Femur (tissue), 1 donor: Measurements from ENCODE around the gene TASL.
"Not testable (repeated sequence)": the region's sequence is repeated elsewhere in the genome, so short reads cannot be mapped to it uniquely, and the experiment has no call there.

Experiments
- DNase-seq: peaks from one replicate; pipeline ENCODE4 v3.0.0-alpha.2; 2017

The TASL gene

GRCh38 chrX:30577362-30577991 lies at the start of gene TASL:
Gene TASL, minus strand, starts transcription at chrX:30577766. Its CDS starts 17,411 bp downstream, at chrX:30560355.
- DNase-seq = no peak

DNA sequence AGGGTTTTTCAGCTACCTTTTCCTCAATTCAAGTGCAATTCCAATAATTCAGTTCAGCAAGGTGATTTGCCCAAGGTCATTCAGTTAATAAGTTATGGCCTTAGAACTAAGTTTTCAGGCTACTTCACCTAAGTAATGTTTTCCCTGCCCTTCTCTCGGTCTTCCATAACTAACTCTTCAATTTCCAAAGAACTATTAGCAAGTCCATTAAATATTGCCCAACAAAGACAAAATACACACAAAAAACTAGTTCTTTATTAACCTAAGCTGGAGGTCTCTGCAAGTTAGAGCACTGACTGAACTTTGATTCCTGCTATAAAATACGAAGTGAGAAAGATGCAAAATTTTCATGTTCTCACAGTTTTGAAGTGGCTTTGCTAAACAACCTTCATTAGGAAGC lies 48.8 kb upstream of the TASL start:
- DNase-seq = no peak

- DNase-seq = no peak
These were observed 44.8 kb upstream of the TASL start for GRCh38 chrX:30622361-30622760.

DNA sequence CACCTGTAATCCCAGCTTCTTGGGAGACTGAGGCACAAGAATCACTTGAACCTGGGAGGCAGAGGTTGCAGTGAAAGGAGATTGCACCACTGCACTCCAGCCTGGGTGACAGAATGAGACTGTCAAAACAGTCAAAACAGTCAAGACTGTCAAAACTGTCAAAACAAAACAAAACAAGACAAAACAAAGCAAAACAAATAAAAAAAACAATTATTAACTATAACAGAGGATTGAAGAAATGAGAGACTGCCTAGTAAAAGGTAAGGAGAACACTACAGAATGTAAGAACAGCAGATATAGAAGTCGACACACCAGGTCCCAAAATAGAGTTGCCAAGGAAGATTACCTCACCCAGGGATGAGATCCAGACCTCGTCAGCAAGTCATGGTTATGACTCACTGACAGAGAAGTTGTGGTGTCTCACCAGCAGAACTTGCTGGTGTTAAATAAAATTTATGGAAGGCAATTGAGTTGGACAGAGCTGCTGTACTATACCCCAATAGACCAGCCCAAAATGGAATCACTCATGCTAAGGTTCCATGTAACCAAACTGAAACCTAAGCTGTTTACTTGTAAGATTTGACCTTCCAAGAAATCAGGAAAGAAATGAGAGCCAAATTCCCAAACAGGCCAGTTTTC lies 43.5 kb upstream of the TASL start:
- DNase-seq = peak; percentile 27

DNA sequence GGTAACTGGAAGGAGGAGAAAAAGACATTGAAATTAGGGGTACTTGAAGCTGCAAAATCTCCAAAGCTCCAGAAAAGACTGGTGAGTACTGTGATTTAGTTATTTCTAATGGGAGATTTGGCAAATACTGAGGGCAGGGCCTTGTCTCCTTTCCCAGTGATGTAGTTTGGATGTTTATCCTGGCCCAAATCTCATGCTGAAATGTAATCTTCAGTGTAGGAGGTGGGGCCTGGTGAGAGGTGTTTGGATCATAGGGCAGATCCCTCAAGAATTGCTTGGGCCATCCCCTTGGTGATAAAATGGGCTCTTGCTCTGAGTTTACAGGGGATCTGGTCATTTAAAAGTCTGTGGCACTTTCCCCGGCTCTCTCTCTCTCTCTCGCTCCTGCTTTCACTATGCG lies 42.6 kb upstream of the TASL start:
- DNase-seq = no peak

- DNase-seq = no peak
These were observed 40.7 kb upstream of the TASL start for GRCh38 chrX:30618160-30618765.

DNA sequence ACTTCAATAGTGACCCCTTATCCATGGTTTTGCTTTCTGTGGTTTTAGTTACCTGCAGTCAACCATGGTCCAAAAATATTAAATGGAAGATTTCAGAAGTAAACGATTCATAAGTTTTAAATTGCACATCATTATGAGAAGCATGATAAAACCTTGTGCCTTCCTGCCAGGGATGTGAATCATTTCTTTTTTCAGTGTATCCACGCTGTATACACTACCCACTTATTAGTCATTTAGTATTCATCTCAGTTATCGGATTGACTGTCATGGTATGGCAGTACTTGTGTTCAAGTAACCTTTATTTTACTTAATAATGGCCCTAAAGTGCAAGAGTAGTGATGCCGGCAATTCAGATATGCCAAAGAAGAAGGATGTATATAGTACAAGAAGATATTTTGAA lies 37.7 kb upstream of the TASL start:
- no peak for DNase-seq

GRCh38 chrX:30613721-30614120 lies 36.2 kb upstream of the TASL start:
- no peak for DNase-seq

- DNase-seq = no peak
These were observed 34.7 kb upstream of the TASL start for GRCh38 chrX:30612250-30612655.

DNA sequence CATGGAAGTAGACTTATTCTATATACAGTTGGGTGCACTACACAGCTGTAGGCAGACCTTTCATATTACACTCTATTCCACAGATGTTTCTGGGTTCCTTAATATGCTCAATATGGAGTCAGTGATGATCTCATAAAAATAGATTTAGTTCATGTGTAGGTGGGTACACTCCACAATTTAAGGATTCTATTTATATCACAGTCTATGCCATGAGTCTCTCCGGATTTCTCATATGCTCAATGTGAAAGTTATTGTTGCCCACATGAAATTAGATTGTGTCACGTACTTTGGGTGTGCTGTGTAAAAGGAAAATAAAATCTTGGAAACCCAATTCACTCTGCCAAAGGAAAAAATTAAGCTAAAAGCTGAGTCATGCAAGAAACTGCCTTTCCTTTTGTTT lies 32.5 kb upstream of the TASL start:
- no peak for DNase-seq

- DNase-seq = no peak
These were observed 29.6 kb upstream of the TASL start for GRCh38 chrX:30607155-30607554.

DNA sequence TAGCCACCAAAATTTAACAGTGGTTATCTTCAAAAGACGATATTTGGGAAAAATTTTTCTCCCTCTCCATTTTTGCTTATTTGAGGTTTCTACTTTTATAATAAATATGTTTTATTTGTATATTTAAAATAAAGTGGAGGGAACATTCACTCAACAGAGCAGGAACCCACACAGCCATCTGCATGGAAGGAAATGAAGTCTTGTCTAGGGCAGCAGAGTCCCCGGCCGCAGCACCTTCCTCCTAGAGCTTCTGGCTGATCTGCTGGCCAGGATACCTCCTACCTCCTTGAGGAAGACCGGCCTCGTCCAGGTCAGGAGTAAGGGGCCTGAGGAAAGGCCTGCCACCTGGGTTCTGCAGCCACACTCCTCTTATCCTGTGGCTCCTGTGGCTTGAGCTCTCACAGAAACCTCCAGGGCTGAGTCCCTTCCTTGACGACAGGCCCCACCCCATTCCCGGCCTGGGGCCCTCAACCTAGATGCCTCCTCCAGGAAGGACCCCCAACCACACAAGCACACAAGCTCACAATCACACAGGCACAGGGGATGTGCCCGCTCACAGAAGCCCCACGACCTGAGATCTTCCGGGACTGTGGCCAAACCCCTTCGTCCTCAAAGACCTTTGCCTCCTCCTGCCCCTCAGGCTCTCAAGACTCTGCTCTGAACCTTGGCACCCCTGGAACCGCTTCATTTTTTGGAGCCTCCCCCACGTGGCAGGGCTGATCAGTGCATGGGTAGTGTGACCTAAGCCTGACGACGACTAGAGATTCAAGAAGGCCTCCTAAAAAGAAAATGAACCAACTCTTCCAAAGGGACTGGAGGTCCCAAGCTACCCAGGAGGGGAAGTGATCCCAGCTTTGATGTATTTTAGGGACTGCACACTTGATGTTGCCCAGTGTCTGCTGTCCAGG lies 23.0 kb upstream of the TASL start:
- not testable (repeated sequence) for DNase-seq

- no peak for DNase-seq
These were observed 19.8 kb upstream of the TASL start for GRCh38 chrX:30597216-30598012.

DNA sequence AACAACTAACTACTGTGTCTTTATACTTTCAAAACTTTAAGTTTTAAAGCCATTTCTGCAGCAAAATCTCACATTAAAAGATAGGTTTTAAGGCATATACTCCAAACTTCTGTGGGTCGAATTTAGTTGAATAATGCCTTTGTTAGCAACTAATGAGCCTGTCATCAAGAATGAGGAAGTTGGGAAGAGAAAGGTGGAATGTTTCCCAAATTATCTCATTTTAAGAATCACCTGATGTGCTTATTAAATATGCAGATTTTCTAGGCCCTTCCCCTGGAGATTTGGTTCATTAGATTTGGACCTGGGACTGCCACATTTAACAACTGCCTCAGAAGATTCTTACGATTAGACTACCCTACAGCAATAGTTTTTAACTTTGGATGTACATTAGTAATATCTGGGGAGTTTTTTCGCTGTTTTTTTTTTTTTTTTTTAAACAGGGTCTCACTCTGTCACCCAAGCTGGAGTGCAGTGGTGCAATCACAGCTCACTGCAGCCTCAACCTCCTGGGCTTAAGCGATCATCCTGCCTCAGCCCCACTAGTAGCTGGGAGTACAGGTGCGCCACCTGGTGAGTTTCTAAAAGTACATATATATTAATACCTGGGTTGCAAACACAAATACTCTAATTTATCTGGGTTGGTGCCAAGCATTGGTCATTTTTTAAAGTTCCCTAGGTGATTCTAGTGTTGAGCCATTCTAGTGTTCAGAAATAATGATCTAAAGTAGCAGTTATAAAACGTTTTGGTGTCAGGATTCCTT lies 16.1 kb upstream of the TASL start:
- DNase-seq = no peak

GRCh38 chrX:30592831-30593230 lies 15.3 kb upstream of the TASL start:
- DNase-seq = no peak

- no peak for DNase-seq
These were observed 12.8 kb upstream of the TASL start for GRCh38 chrX:30590368-30590767.

- no peak for DNase-seq
These were observed 11.8 kb upstream of the TASL start for GRCh38 chrX:30589146-30589888.

DNA sequence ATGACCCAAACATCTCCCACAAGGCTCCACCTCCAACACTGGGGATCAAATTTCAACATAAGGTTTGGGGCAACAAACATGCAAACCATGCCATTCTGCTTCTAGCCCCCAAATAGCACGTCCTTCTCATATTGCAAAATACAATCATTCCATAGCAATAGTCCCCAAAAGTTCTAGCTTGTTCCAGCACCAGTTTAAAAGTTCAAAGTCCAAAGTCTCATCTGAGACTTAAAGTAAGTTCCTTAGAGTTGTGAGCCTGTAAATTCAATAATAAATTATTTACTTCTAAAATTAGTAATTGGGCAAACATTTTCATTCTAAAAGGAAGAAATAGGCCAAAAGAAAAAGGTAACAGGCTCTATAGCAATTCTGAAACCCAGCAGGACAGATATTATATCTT lies 8.9 kb upstream of the TASL start:
- DNase-seq = no peak

DNA sequence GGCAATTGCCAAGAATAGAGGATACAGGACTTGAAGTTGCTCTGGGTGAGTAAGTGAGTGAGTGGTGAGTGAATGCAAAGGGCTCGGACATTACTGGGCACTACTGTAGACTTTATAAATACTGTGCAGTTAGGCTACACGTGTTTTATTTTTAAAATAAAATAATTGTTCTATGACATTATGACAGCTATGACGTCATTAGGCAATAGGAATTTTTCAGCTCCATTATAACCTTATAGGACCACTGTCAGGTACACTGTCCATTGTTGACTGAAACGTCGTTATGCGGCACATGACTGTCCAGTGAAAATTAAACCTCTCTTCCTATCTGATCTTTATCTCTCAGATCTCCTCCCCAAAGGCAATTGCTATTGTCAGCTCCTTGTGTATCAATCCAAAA lies 5.1 kb upstream of the TASL start:
- no peak for DNase-seq

- DNase-seq = no peak
These were observed 3.1 kb upstream of the TASL start for GRCh38 chrX:30580641-30581040.

- no peak for DNase-seq
These were observed 685 bp downstream of the TASL start for GRCh38 chrX:30576881-30577280.
